ENCODE data around the gene TRPC3.
"Not testable (repeated sequence)": the region's sequence is repeated elsewhere in the genome, so short reads cannot be mapped to it uniquely, and the experiment has no call there.

Gene TRPC3

GRCh38 chr4:121932212-121932974 lies 19.5 kb downstream of the TRPC3 start:
- TF ChIP-seq POLR2A (IDR thresholded peaks at IDR 0.05; ENCODE audit: low read depth, low read length) = no peak
- no peak for FAIRE-seq
- DNase-seq (ENCODE audit: insufficient read length, low spot score) = no peak

- no peak for FAIRE-seq
- no peak for DNase-seq (ENCODE audit: insufficient read length, low spot score)
- TF ChIP-seq POLR2A (IDR thresholded peaks at IDR 0.05; ENCODE audit: low read depth, low read length) = no peak
These were observed 21.6 kb downstream of the TRPC3 start for GRCh38 chr4:121930304-121930703.

- DNase-seq (ENCODE audit: insufficient read length, low spot score) = no peak
- no peak for FAIRE-seq
- no peak for TF ChIP-seq POLR2A (IDR thresholded peaks at IDR 0.05; ENCODE audit: low read depth, low read length)
These were observed 23.9 kb downstream of the TRPC3 start for GRCh38 chr4:121927948-121928347.

- not testable (repeated sequence) for FAIRE-seq; DNase-seq (ENCODE audit: insufficient read length, low spot score)
These were observed 25.4 kb downstream of the TRPC3 start for GRCh38 chr4:121926490-121926889.

- DNase-seq (ENCODE audit: insufficient read length, low spot score) = no peak
- FAIRE-seq = no peak
- TF ChIP-seq POLR2A (IDR thresholded peaks at IDR 0.05; ENCODE audit: low read depth, low read length) = no peak
These were observed 28.6 kb downstream of the TRPC3 start for GRCh38 chr4:121923306-121923705.

GRCh38 chr4:121913667-121914066 lies 38.2 kb downstream of the TRPC3 start:
- no peak for TF ChIP-seq POLR2A (IDR thresholded peaks at IDR 0.05; ENCODE audit: low read depth, low read length)
- DNase-seq (ENCODE audit: insufficient read length, low spot score) (no peak), FAIRE-seq (no peak)

GRCh38 chr4:121908346-121908745 lies 43.5 kb downstream of the TRPC3 start:
- no peak for TF ChIP-seq POLR2A (IDR thresholded peaks at IDR 0.05; ENCODE audit: low read depth, low read length)
- DNase-seq (ENCODE audit: insufficient read length, low spot score) (no peak), FAIRE-seq (no peak)

- FAIRE-seq (peak; percentile 69), DNase-seq (ENCODE audit: insufficient read length, low spot score) (peak; percentile 6)
- no peak for TF ChIP-seq POLR2A (IDR thresholded peaks at IDR 0.05; ENCODE audit: low read depth, low read length)
These were observed 51.5 kb downstream of the TRPC3 start for GRCh38 chr4:121900132-121900983.

GRCh38 chr4:121898150-121898549 lies 53.7 kb downstream of the TRPC3 start:
- no peak for DNase-seq (ENCODE audit: insufficient read length, low spot score)
- no peak for TF ChIP-seq POLR2A (IDR thresholded peaks at IDR 0.05; ENCODE audit: low read depth, low read length)
- FAIRE-seq = no peak

GRCh38 chr4:121888134-121888533 lies 63.7 kb downstream of the TRPC3 start:
- no peak for TF ChIP-seq POLR2A (IDR thresholded peaks at IDR 0.05; ENCODE audit: low read depth, low read length)
- FAIRE-seq (no peak), DNase-seq (ENCODE audit: insufficient read length, low spot score) (no peak)

- DNase-seq (ENCODE audit: insufficient read length, low spot score) = no peak
- FAIRE-seq = no peak
- no peak for TF ChIP-seq POLR2A (IDR thresholded peaks at IDR 0.05; ENCODE audit: low read depth, low read length)
These were observed 66.7 kb downstream of the TRPC3 start for GRCh38 chr4:121885115-121885514.

GRCh38 chr4:121881158-121881557 lies 70.7 kb downstream of the TRPC3 start:
- no peak for TF ChIP-seq POLR2A (IDR thresholded peaks at IDR 0.05; ENCODE audit: low read depth, low read length)
- no peak for DNase-seq (ENCODE audit: insufficient read length, low spot score)
- no peak for FAIRE-seq

- no peak for DNase-seq (ENCODE audit: insufficient read length, low spot score)
- no peak for TF ChIP-seq POLR2A (IDR thresholded peaks at IDR 0.05; ENCODE audit: low read depth, low read length)
- no peak for FAIRE-seq
These were observed 72.7 kb downstream of the TRPC3 start for GRCh38 chr4:121879135-121879534.

GRCh38 chr4:121877041-121877773 lies 74.7 kb downstream of the TRPC3 start:
- DNase-seq (ENCODE audit: insufficient read length, low spot score) = no peak
- FAIRE-seq = no peak

More at GRCh38 chr4:121877041-121877773, 74.7 kb downstream of the TRPC3 start:
- no peak for TF ChIP-seq POLR2A (IDR thresholded peaks at IDR 0.05; ENCODE audit: low read depth, low read length)

Data from H54 (cell line).